Articular chondrocyte of knee joint (primary cell): ENCODE data around the gene WRAP53. TPM values are rescaled to one million over a fixed set of nuclear protein-coding genes. Genes with fewer than 3 reads are reported as not detected.

Experiments used
- total RNA-seq: library from RNA; depleted of rRNA; stranded (reverse); fragments of >200 nt; gene quantifications from 2 replicates; pipeline ENCODE4 v1.2.3, GENCODE V29; 2012

WRAP53 gene
- total RNA-seq, result 4.1 and 4.4 TPM in 2 replicates

DNA sequence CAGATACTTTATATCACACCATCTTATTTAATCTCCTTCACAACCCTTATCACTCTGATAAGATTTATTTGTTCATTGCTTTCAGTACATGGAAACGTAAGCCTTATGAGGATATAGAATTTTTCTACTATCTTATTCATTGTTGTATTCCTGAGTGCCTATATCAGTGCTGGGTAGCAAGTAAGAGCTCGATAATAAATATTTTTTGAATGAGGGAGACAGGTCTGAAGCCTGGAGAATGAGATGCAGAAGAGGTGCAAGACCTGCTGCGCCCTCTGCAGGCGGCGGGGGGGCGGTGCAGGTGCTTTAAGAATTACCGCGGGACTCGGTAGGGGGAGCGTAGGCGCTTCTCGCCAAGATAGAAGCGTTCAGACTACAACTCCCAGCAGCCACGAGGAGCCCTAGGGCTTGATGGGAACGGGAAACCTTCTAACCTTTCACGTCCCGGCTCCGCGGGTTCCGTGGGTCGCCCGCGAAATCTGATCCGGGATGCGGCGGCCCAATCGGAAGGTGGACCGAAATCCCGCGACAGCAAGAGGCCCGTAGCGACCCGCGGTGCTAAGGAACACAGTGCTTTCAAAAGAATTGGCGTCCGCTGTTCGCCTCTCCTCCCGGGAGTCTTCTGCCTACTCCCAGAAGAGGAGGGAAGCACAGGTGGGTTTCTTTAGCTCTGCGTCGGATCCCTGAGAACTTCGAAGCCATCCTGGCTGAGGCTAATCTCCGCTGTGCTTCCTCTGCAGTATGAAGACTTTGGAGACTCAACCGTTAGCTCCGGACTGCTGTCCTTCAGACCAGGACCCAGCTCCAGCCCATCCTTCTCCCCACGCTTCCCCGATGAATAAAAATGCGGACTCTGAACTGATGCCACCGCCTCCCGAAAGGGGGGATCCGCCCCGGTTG, at the start of gene WRAP53:
Gene WRAP53, plus strand, starts transcription at position 570 of the 900 bp plus-strand sequence. Its CDS starts 172 bp downstream, at position 742.

DNA sequence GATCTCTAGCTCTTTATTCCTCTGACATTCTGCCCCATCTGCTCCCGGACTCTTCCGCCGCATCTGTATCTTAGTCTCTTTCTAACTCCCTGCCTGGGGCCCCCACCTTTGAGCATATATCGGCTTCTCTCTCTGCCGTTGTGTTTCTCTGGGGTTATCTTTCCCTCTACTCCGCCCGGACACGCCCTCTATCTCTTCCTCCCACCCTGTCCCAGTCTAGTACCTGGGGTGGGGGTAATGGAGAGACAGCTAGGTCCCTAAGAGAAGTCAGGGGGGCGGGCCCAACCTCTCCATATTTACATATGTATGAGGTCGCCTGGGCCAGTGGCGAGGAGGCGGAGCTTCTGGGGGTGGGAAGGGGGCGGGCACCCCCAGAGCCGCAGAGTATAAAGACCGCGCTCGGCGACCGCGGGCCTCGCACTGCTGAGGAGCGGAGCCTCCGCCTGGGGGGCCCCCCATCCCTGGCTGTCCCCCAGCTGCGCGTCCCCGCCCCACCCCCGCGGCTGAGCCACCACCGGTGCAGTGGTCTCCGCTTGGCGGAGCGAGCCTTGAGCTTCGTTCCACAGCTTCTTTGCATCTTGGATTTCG, 37.7 kb upstream of the WRAP53 start, which contains the start of gene ATP1B2:
Gene ATP1B2, plus strand, starts transcription at position 418 of the 588 bp plus-strand sequence. CDS start 593 bp downstream, outside the sequence.

DNA sequence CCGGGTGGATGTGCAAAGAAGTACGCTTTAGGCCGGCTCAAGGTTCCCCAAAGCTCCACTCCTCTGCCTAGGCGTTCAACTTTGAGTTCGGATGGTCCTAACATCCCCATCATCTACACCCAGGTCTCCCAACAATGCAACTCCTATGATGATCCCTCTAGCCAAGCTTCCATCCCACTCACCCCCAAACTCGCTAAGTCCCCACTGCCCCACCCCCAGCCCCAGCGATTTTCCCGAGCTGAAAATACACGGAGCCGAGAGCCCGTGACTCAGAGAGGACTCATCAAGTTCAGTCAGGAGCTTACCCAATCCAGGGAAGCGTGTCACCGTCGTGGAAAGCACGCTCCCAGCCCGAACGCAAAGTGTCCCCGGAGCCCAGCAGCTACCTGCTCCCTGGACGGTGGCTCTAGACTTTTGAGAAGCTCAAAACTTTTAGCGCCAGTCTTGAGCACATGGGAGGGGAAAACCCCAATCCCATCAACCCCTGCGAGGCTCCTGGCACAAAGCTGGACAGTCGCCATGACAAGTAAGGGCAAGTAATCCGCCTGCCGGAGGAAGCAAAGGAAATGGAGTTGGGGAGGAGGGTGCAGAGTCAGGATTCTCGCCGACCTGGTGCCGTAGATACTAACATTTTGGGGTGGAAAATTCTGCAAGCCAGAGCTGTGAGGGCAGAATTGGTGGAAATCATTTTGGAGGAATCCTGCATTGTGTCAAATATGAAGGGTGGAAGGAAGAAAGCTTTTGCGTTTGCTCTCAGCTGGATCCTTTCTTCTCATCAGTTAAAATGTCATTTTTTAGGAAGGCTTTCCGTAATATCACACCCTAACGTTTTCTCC, 987 bp upstream of the WRAP53 start, which contains the start of gene TP53:
Gene TP53, minus strand, starts transcription at position 419 of the 836 bp plus-strand sequence. CDS start 10,896 bp downstream, outside the sequence.

DNA sequence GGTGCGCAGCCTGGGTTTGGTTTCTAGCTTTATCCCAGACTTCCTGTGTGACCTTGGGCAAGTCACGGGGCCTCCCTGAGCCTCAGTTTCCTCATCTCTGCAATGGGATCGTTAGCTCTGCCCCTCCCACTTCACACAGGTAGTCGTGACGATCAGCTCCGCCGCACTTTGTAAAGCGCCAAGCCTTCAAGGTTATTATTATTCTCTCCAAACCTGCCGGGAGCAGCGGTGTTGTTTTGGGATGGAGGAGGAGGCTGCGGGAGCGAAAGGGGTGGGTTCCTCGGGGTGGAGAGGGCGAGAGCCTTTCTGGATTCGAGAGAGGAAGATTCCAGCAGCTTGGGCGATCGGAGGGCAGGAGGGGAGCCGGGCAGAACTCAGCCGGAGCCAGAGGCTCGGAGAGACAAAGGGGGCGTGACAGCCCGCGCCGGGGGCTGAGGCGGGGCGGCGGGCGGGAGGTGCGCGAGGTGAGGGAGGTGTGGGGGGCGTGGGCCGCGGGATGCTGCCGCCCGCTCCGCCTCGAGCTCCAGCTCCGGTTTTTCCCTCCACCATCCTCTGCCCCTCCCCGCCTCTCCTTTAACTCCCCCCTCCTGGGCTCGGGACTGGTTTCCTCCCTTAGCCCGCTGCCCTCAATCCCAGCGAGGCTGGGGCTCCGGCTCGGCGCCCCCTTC, 16.5 kb downstream of the WRAP53 start, which contains the start of gene EFNB3:
Gene EFNB3, plus strand, starts transcription at position 602 of the 668 bp plus-strand sequence. CDS start 397 bp downstream, outside the sequence.

DNA sequence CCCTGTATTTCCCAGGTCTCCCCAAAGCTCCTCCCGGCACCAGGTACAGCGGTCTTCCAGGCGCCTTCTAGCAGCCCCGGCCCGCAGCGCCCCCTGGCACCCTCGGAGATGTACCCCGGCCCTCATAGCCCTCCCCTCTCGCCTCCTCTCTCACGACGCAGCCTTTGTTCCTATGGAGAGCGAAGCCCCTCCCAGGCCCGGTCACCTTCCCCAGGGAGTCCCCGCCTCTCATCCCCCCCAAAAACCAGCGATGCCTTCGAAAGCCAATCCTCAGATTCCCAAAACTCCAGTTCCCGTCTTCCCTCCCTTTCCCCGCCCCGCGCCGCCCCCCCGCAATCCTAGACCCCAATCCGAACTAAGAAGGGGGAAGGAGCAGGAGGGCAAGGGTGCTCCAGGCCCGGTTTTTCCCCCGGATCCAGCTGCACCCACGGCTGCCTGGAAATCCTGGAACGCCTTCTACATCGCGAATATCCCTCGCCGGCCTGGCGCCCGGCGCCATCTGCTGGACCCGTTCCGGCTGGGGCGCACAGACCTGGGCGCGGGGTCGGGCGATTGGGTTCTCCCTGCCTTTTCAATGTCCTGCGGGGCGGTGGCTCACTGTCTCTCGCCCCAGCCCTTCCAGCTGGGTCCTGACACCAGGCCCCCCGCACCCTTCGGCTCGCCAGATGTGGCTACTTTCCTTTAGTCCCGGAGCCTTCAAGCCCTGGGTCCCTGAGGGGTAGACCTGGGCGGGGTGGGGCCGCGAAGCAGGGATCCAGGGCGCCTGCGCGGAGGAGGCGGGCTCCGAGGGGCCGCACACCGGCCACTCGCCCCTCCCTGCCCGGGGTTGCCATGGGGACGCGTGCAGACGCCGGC, 28.9 kb downstream of the WRAP53 start, which contains the start of gene DNAH2:
Gene DNAH2, plus strand, starts transcription at position 844 of the 855 bp plus-strand sequence. CDS start 1,991 bp downstream, outside the sequence.

Other genes starting within 250 kb of the WRAP53 start
- 0.76 and 0.91 TPM in 2 replicates for gene FGF11, start 249.0 kb upstream of the WRAP53 start, total RNA-seq
- 5.2 and 5.4 TPM in 2 replicates for gene CHRNB1, start 243.4 kb upstream of the WRAP53 start, total RNA-seq
- 40.2 and 41.4 TPM in 2 replicates for gene ZBTB4, start 208.8 kb upstream of the WRAP53 start, total RNA-seq
- gene SLC35G6, start 207.0 kb upstream of the WRAP53 start, total RNA-seq, result not detected in 2 replicates
- gene POLR2A, start 204.1 kb upstream of the WRAP53 start, total RNA-seq, result 85.8 and 100.0 TPM in 2 replicates
- gene TNFSF12, start 139.4 kb upstream of the WRAP53 start, total RNA-seq, result 11.6 and 16.1 TPM in 2 replicates
- gene TNFSF13, start 129.7 kb upstream of the WRAP53 start, total RNA-seq, result 4.5 and 5.0 TPM in 2 replicates
- 46.4 and 48.1 TPM in 2 replicates for gene SENP3, start 126.6 kb upstream of the WRAP53 start, total RNA-seq
- gene CD68, start 108.8 kb upstream of the WRAP53 start, total RNA-seq, result 102 and 116 TPM in 2 replicates
- 93.2 and 97.4 TPM in 2 replicates for gene MPDU1, start 104.6 kb upstream of the WRAP53 start, total RNA-seq
- 0.11 and 0.26 TPM in 2 replicates for gene SOX15, start 98.4 kb upstream of the WRAP53 start, total RNA-seq
- gene FXR2, start 73.6 kb upstream of the WRAP53 start, total RNA-seq, result 26.9 and 28.2 TPM in 2 replicates
- 41.3 and 41.4 TPM in 2 replicates for gene SAT2, start 60.7 kb upstream of the WRAP53 start, total RNA-seq
- 1.3 TPM in 1 of 2 replicates, not detected in the other for gene SHBG, start 58.3 kb upstream of the WRAP53 start, total RNA-seq
- not detected in 2 replicates for gene ATP1B2, start 37.6 kb upstream of the WRAP53 start, total RNA-seq
- gene TP53, start 987 bp upstream of the WRAP53 start, total RNA-seq, result 40.6 and 40.8 TPM in 2 replicates
- 0.54 and 0.91 TPM in 2 replicates for gene EFNB3, start 16.7 kb downstream of the WRAP53 start, total RNA-seq
- 0.11 and 0.13 TPM in 2 replicates for gene DNAH2, start 29.3 kb downstream of the WRAP53 start, total RNA-seq
- 3.1 and 5.7 TPM in 2 replicates for gene KDM6B, start 145.7 kb downstream of the WRAP53 start, total RNA-seq
- gene TMEM88, start 166.6 kb downstream of the WRAP53 start, total RNA-seq, result 0.39 and 1.2 TPM in 2 replicates
- 32.9 and 34.7 TPM in 2 replicates for gene NAA38, start 169.1 kb downstream of the WRAP53 start, total RNA-seq
- 10.2 and 13.1 TPM in 2 replicates for gene CYB5D1, start 169.5 kb downstream of the WRAP53 start, total RNA-seq
- gene CHD3, start 200.3 kb downstream of the WRAP53 start, total RNA-seq, result 80.5 and 94.1 TPM in 2 replicates
- 2.3 and 3.0 TPM in 2 replicates for gene RNF227, start 227.8 kb downstream of the WRAP53 start, total RNA-seq
- gene KCNAB3, start 241.4 kb downstream of the WRAP53 start, total RNA-seq, result 0.22 and 0.52 TPM in 2 replicates
- gene TRAPPC1, start 243.5 kb downstream of the WRAP53 start, total RNA-seq, result 39.6 and 43.9 TPM in 2 replicates
- 23.1 and 24.4 TPM in 2 replicates for gene CNTROB, start 243.7 kb downstream of the WRAP53 start, total RNA-seq